AML-193 (cell line): Measurements from ENCODE around the gene RPH3AL.
"Not testable (repeated sequence)": the region's sequence is repeated elsewhere in the genome, so short reads cannot be mapped to it uniquely, and the experiment has no call there.

Source experiments
- DNase-seq, 2 experiments: peaks; one replicate each; lab custom pipeline; 2025; lab: John Stamatoyannopoulos, UW

RPH3AL gene

GRCh38 chr17:260944-261343 lies 91.7 kb downstream of the RPH3AL start:
- DNase-seq: no peak

GRCh38 chr17:260031-260791 lies 92.4 kb downstream of the RPH3AL start:
- no peak for DNase-seq

GRCh38 chr17:259341-259976 lies 93.1 kb downstream of the RPH3AL start:
- DNase-seq: no peak

- DNase-seq: no peak
Observed at GRCh38 chr17:258906-259305, 93.7 kb downstream of the RPH3AL start.

- no peak for DNase-seq
Observed at GRCh38 chr17:258045-258734, 94.4 kb downstream of the RPH3AL start.

- DNase-seq: no peak
Observed at GRCh38 chr17:253091-253846, 99.3 kb downstream of the RPH3AL start.

- DNase-seq: no peak
Observed at GRCh38 chr17:252456-252855, 100.2 kb downstream of the RPH3AL start.

GRCh38 chr17:251531-251930 lies 101.1 kb downstream of the RPH3AL start:
- no peak for DNase-seq

- DNase-seq: no peak
Observed at GRCh38 chr17:250487-251300, 101.9 kb downstream of the RPH3AL start.

GRCh38 chr17:249236-249993 lies 103.2 kb downstream of the RPH3AL start:
- no peak for DNase-seq

- DNase-seq: no peak
Observed at GRCh38 chr17:248337-249235, 104.0 kb downstream of the RPH3AL start.

GRCh38 chr17:247767-248166 lies 104.8 kb downstream of the RPH3AL start:
- no peak for DNase-seq

GRCh38 chr17:246851-247421 lies 105.7 kb downstream of the RPH3AL start:
- DNase-seq: no peak

- DNase-seq: no peak
Observed at GRCh38 chr17:246226-246625, 106.4 kb downstream of the RPH3AL start.

- DNase-seq: no peak
Observed at GRCh38 chr17:245611-246010, 107.0 kb downstream of the RPH3AL start.

- DNase-seq: no peak
Observed at GRCh38 chr17:245020-245419, 107.6 kb downstream of the RPH3AL start.

- DNase-seq: not testable (repeated sequence)
Observed at GRCh38 chr17:243924-244323, 108.7 kb downstream of the RPH3AL start.

- no peak for DNase-seq
Observed at GRCh38 chr17:238964-239259, 113.7 kb downstream of the RPH3AL start.
